NCI-H2227 (cell line): ENCODE results near the gene PUS1.

Source experiments
- DNase-seq: peaks from one replicate; lab custom pipeline; 2025; ENCODE audit not compliant: unreplicated experiment; lab: John Stamatoyannopoulos, UW

PUS1 gene

DNA sequence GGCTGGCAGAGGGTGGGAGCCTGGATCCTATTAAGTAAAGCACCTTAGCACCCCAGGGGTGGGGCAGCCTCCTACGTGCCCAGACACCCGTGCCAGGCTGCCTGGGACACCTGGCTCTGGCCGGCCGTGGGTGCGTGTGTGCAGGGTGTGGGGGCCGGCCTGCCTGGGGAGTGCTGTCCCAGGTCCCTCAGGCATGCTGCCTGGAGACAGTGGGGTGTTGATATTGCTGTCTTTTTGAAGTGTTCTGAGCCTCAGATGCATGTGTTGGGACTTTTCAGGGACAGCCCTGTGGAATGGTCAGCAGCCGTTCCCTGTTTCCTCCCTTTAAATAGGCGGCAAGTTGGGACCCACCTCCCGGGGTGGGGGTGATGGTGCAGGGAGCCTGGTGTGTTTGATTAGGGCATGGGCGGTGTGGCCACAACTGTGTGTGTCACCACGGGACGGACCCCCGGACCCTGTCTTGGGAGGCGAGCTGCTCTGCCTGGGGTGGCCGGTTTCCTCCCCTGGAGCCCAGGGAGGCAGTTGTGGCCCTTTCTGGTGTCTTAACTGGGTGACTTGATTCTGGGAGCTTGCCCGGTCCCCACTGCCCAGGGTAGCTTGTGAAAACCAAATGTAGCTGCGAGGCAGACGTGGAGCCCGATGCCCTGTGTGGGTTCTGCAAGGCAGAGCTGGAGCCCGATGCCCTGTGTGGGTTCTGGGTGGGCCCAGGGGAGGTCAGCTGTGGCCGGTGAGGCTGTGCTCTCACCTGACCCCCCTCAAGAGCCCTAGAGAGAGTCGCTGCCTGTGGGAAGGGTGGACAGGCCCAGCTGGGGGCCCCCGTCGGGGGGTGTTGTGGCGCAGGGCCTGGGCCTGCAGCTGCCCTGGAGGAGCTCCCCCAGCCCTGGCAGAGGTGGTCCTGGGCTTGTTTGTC lies 26.5 kb upstream of the PUS1 start:
- no peak for DNase-seq

GRCh38 chr12:131903270-131904255 lies 25.5 kb upstream of the PUS1 start:
- no peak for DNase-seq

DNA sequence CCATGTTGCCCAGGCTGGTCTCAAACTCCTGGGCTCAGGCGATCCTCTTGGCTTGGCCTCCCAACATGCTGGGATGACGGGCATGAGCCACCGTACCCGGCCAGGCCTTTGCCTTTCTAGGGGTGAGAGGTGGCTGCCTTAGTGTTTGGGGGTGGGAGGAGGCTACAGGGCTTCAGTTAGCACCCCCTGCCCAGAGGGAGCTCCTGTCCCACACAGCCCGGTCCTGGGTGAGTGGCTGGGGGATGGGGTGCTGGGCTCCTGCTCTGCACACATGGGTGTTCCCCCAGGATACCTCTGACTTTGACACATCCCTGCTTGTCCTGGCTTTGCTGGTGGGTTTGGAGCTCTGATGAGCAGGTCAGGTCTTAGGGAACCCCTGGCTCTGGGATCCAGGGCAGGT lies 24.7 kb upstream of the PUS1 start:
- no peak for DNase-seq

DNA sequence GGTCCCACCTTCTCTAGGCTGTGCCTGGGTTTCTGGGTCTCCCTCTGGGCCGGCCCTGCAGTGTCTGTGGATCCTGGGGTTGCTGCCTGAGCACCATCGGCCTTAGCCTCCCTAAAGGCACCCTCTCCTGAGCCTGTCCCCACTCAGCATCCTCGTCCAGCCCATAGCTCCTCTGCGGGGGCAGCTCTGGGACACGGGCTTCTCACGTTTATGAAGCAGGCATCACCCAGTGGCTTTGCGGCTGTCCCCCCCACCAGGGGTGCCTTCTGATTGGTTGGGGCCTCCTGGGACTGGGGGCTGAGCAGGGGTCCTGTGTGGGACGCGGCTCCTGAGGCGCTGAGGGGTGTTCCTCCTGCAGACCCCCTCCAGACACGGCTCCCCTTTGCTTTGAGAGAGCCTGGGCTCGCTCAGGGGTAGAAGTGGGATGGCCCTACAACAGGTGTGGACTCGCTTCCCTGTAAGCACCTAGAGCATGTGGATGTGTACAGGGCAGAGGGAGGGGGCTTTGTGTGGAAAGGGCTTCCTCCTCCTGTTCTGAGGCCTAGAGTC lies 23.9 kb upstream of the PUS1 start:
- no peak for DNase-seq

GRCh38 chr12:131905630-131906091 lies 23.4 kb upstream of the PUS1 start:
- DNase-seq = no peak

GRCh38 chr12:131907379-131908091 lies 21.5 kb upstream of the PUS1 start:
- DNase-seq = no peak

DNA sequence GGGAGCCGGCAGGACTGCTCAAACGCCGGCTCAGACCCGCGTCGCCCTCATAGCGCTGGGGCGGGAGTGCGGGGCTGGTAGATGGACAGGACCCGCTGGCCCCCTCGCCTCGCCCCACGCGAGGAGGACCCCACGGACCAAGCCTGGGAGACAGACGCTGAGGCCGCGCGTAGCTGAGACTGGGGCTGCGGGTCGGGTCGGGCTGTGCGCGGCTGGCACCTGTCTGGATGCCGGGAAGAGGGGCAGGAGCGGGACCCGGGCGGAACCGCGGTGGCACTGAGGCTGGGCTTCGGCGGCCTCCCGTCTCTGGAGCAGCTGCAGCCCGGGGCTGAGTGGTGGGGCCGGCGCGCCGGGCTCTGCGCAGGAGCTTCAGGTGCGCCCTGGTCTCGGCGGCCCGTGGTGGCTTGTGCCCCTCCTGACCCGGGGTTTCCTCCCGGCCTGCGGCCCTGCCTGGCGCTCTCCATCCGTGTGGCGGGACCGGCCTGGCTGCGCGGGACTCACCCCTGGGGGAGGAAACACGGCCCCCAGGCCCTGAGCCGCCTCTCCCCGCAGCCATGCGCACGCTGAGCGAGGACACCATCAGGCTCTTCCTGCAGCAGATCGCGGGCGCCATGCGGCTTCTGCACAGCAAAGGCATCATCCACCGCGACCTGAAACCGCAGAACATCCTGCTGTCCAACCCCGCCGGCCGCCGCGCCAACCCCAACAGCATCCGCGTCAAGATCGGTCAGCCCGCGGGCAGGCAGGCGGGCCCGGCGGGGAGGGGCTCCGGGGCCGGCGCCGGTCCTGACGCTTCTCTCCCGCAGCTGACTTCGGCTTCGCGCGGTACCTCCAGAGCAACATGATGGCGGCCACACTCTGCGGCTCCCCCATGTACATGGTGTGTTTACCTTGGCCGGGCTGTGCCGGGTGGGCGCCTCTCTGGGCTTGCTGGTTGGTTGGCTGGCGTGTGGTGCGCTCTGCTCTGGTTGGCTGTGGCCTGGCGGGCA lies 20.7 kb upstream of the PUS1 start:
- DNase-seq = no peak

GRCh38 chr12:131909081-131909751 lies 19.9 kb upstream of the PUS1 start:
- DNase-seq = no peak

DNA sequence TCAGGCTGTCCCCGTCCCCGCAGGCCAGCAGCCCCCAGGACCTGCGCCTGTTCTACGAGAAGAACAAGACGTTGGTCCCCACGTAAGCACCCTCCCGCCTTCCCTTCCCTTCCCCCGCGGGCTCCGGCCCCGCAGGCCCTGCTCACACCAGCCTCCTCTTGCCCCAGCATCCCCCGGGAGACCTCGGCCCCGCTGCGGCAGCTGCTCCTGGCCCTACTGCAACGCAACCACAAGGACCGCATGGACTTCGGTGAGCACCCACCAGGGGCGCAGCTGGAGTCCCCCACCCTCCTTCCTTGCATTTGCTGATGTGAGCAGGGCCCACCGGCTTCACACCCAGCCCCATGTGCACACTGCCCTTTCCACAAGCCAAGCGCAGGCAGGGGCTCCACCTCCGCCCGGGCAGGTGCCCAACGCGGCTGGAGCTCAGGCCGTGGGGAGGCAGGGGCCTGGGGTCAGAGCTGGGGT lies 19.3 kb upstream of the PUS1 start:
- DNase-seq = no peak

GRCh38 chr12:131910302-131911027 lies 18.6 kb upstream of the PUS1 start:
- no peak for DNase-seq

GRCh38 chr12:131911028-131911650 lies 17.9 kb upstream of the PUS1 start:
- DNase-seq = no peak

GRCh38 chr12:131911851-131912477 lies 17.1 kb upstream of the PUS1 start:
- no peak for DNase-seq

- DNase-seq = no peak
Measured at GRCh38 chr12:131912518-131913274, 16.4 kb upstream of the PUS1 start.

GRCh38 chr12:131913666-131914065 lies 15.4 kb upstream of the PUS1 start:
- DNase-seq = no peak

DNA sequence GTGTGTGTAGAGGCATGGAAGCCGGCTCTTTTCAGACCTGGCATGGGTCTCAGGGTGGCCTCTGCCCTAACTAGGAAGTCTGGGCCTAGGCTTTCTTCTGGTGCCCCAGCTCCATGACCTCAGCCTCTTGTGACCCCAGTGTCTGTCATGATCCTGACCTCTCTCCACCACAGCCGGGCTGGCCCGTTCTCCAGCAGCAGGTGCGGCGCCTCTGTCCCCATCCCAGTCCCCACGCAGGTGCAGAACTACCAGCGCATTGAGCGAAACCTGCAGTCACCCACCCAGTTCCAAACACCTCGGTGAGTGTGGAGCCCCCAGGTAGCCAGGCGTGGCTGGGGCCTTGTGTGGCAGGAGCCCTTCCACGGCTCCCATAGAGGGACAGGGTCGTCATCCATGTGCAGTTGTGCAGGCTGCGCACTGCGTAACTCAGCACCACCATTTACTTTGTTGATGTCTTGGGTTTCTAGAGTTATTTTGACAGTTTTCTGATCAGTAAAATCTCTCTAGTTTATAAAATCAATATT lies 14.8 kb upstream of the PUS1 start:
- DNase-seq = no peak

- no peak for DNase-seq
Measured at GRCh38 chr12:131915000-131915689, 13.9 kb upstream of the PUS1 start.
